Natural killer cell (primary cell): ENCODE data around the gene STUM. TPM values are rescaled to one million over a fixed set of nuclear protein-coding genes. Genes with fewer than 3 reads are reported as not detected.
"Not testable (repeated sequence)": the region's sequence is repeated elsewhere in the genome, so short reads cannot be mapped to it uniquely, and the experiment has no call there.

Source experiments
- ATAC-seq, 3 donors: fragments of 150-1000 bp in 2 of 3; fragments of 200-7000 bp in 1 of 3; cut with Tn5 transposase; 1 replicate in 1 of 3; 2 replicates in 2 of 3; pipeline ENCODE4 v1.10.0; 2021; ENCODE audit warnings: mild to moderate bottlenecking in 2 of 3, moderate library complexity in 2 of 3
- DNase-seq, 2 donors: peaks; one replicate each; pipeline versions ENCODE4 v3.0.0 to v3.0.0-alpha.2; 2013 to 2021; ENCODE audit warnings: mixed read lengths in 1 of 2
- H3K27ac ChIP-seq: one replicate; pipeline ENCODE4 v1.5.1; 2013; ENCODE audit warnings: mild to moderate bottlenecking, low read length
- H3K27me3 ChIP-seq: one replicate; pipeline ENCODE4 v1.6.1; 2013; ENCODE audit warnings: low read length; ENCODE audit not compliant: control insufficient read depth, insufficient read depth
- H3K36me3 ChIP-seq: one replicate; pipeline ENCODE4 v1.6.1; 2013; ENCODE audit warnings: low read length; ENCODE audit not compliant: control insufficient read depth, insufficient read depth
- H3K4me1 ChIP-seq: one replicate; pipeline ENCODE4 v1.6.1; 2013; ENCODE audit warnings: low read length; ENCODE audit not compliant: control insufficient read depth, insufficient read depth
- H3K4me3 ChIP-seq: one replicate; pipeline ENCODE4 v1.5.1; 2013; ENCODE audit warnings: low read length
- H3K9me3 ChIP-seq: one replicate; pipeline ENCODE4 v1.6.1; 2013; ENCODE audit warnings: low read length; ENCODE audit not compliant: control insufficient read depth, insufficient read depth
- H3K27ac Mint-ChIP-seq, 2 donors: one replicate each; pipeline ENCODE4 v1.8.0; 2022; ENCODE audit warnings: mild to moderate bottlenecking in 2 of 2, mixed read lengths in 2 of 2, moderate library complexity in 1 of 2
- H3K27me3 Mint-ChIP-seq, 2 donors: one replicate each; pipeline ENCODE4 v1.8.0; 2022; ENCODE audit warnings: low read depth in 2 of 2, mixed read lengths in 2 of 2
- H3K36me3 Mint-ChIP-seq: one replicate; pipeline ENCODE4 v1.8.0; 2022; ENCODE audit warnings: mixed read lengths
- H3K4me1 Mint-ChIP-seq, 2 donors: one replicate each; pipeline ENCODE4 v1.8.0; 2022; ENCODE audit warnings: mixed read lengths in 2 of 2
- H3K4me3 Mint-ChIP-seq: one replicate; pipeline ENCODE4 v1.8.0; 2022; ENCODE audit warnings: mild to moderate bottlenecking, moderate library complexity, mixed read lengths
- H3K9me3 Mint-ChIP-seq, 2 donors: one replicate each; pipeline ENCODE4 v1.8.0; 2022; ENCODE audit warnings: mixed read lengths in 2 of 2
- WGBS: methylation state at CpG from one replicate; pipeline ENCODE4 v1.1.7; 2013; ENCODE audit warnings: missing lambda C conversion rate; ENCODE audit not compliant: insufficient coverage; 5-methylcytosine and 5-hydroxymethylcytosine counted together
- intact Hi-C: fragments of 100-400 bp; cut with micrococcal nuclease; formaldehyde crosslinking; loops from one replicate; pipeline ENCODE4 v1.14.2; 2022
- total RNA-seq, 4 donors: library from RNA; stranded (reverse); fragments of 120-200 nt in 1 of 4; gene quantifications; one replicate each; pipeline versions ENCODE4 v1.2.3 to v1.2.4, GENCODE V29; 2013 to 2022
- TF ChIP-seq, protein P1 (sequence below): fragments of 200-600 bp; IDR thresholded peaks from one replicate; pipeline ENCODE4 v1.8.0; 2022; ENCODE audit warnings: antibody characterized with exemption

The STUM gene
- total RNA-seq, 3 donors from 2014 or later (not counting 1 experiment from before 2014, with no cell fraction given) = not detected

DNA sequence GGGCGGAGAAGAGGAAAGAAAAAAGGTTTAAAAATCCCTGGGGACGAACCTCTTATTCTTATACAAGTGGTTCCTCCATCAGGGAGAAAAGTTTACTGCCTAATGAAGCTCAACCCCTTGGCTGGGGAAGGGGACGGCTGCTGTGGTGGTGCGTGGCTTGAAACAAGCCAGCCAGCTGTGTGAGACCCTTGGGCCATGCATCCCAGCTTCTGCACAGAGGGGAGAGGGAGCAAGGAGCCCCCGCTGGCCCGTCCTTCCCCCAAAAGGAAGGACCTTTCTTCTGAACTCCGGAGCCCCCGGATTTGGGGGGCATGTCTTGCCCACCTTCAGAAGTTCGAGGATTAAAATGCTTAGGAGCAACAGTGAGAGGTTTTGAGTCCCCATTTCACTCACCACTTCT, 67.3 kb downstream of the STUM start:
- no peaks in the 10 kb centered on the region for H3K9me3 ChIP-seq
- WGBS = 87% methylated on average over 8 of the region's 9 CpGs
- H3K27me3 Mint-ChIP-seq = no peaks in the 10 kb centered on the region

DNA sequence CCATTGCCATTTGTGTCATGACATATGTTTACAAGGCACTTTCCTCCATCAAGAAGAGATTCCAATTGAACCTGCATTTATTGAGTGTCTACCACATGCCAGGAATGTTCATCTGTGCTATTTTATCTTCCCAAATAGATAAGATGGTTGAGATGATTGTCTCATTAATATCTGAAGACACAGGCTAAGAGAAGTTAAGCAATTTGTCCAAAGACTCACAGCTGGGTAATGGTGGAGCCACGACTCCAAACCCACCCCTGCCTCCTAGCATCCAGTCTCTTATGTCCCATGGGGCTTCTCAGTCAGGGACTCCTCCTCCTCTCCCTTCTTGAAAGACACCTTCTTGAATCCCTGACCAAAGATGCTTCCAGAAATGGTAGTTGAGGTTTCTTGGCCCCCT, 68.1 kb downstream of the STUM start:
- Histone ChIP-seq H3K36me3 (no peaks in the 10 kb centered on the region), H3K4me1 (no peaks in the 10 kb centered on the region), H3K27ac (no peak overlapping the region), H3K27me3 (no peaks in the 10 kb centered on the region), H3K4me3 (no peak overlapping the region), H3K9me3 (no peaks in the 10 kb centered on the region)
- 88% methylated on average over 1 of the region's 1 CpG for WGBS
- Mint-ChIP-seq H3K9me3 (no peaks in the 10 kb centered on the region), H3K27ac (no peak overlapping the region), H3K4me1 (no peaks in the 10 kb centered on the region), H3K27me3 (no peaks in the 10 kb centered on the region), H3K4me3 (no peak overlapping the region), H3K36me3 (no peaks in the 10 kb centered on the region)
- intact Hi-C loops = no loop called here
- ATAC-seq (no peak), DNase-seq (no peak)
- TF ChIP-seq, protein P1, sequence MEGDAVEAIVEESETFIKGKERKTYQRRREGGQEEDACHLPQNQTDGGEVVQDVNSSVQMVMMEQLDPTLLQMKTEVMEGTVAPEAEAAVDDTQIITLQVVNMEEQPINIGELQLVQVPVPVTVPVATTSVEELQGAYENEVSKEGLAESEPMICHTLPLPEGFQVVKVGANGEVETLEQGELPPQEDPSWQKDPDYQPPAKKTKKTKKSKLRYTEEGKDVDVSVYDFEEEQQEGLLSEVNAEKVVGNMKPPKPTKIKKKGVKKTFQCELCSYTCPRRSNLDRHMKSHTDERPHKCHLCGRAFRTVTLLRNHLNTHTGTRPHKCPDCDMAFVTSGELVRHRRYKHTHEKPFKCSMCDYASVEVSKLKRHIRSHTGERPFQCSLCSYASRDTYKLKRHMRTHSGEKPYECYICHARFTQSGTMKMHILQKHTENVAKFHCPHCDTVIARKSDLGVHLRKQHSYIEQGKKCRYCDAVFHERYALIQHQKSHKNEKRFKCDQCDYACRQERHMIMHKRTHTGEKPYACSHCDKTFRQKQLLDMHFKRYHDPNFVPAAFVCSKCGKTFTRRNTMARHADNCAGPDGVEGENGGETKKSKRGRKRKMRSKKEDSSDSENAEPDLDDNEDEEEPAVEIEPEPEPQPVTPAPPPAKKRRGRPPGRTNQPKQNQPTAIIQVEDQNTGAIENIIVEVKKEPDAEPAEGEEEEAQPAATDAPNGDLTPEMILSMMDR = no peak

More for the DNA sequence above, 67.3 kb downstream of the STUM start:
- H3K4me1 ChIP-seq = no peaks in the 10 kb centered on the region
- intact Hi-C loops = no loop called here
- H3K27ac ChIP-seq = no peak overlapping the region
- H3K36me3 ChIP-seq = no peaks in the 10 kb centered on the region
- Mint-ChIP-seq H3K36me3 (no peaks in the 10 kb centered on the region), H3K27ac (no peak overlapping the region), H3K4me1 (no peaks in the 10 kb centered on the region), H3K4me3 (no peak overlapping the region), H3K9me3 (no peaks in the 10 kb centered on the region)
- H3K4me3 ChIP-seq = no peak overlapping the region
- DNase-seq = no peak
- no peak for ATAC-seq
- no peaks in the 10 kb centered on the region for H3K27me3 ChIP-seq
- TF ChIP-seq, protein P1 = no peak

DNA sequence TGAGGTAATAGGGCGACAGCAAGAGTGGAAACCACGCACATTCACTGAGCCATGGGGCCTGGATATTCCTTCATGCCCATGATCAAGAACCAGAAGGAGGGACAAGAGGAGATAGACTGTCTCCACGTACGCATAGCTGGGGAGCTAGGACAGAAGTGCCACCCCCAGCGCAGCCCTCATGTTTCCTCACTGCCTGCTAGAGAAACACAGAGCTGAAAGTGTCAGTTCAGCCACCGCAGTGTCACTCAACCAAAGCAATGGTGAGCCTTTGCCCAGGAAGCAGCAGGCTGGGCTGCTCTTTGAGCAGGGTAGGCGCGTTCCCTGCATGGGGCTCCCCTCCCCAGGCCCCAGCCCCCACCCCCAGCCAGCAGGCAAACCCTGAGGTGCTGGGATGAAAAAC, 68.5 kb downstream of the STUM start:
- Mint-ChIP-seq H3K4me1 (no peaks in the 10 kb centered on the region), H3K27me3 (no peaks in the 10 kb centered on the region), H3K4me3 (no peak overlapping the region), H3K36me3 (no peaks in the 10 kb centered on the region), H3K27ac (no peak overlapping the region), H3K9me3 (no peaks in the 10 kb centered on the region)
- TF ChIP-seq, protein P1 = no peak
- Histone ChIP-seq H3K27me3 (no peaks in the 10 kb centered on the region), H3K36me3 (no peaks in the 10 kb centered on the region), H3K9me3 (no peaks in the 10 kb centered on the region), H3K4me3 (no peak overlapping the region), H3K27ac (no peak overlapping the region), H3K4me1 (no peaks in the 10 kb centered on the region)
- no peak for ATAC-seq
- intact Hi-C loops = no loop called here
- 75% methylated on average over 8 of the region's 8 CpGs for WGBS
- DNase-seq = no peak

DNA sequence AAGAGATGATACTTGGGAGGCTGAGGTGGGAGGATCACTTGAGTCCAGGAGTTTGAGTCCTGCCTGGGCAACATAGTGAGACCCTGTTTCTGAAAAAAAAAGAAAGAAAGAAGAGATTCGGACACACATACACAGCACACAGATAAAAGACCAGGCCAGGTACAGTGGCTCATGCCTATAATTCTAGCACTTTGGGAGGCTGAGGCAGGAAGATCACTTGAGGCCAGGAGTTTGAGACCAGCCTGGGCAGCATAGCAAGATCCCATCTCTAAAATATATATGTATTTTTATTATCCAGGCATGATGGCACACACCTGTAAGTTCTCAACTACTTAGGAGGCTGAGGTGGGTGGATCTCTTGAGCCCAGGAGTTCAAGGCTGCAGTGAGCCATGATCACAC, 69.2 kb downstream of the STUM start:
- ATAC-seq, DNase-seq, H3K4me1 ChIP-seq, H3K27ac ChIP-seq, H3K9me3 ChIP-seq, H3K36me3 ChIP-seq, intact Hi-C loops, H3K4me1 Mint-ChIP-seq, H3K27me3 Mint-ChIP-seq, H3K27me3 ChIP-seq, H3K36me3 Mint-ChIP-seq, H3K27ac Mint-ChIP-seq, H3K9me3 Mint-ChIP-seq, H3K4me3 ChIP-seq, H3K4me3 Mint-ChIP-seq: not testable (repeated sequence)
- 83% methylated on average over 1 of the region's 1 CpG for WGBS
